ENCODE measurements around the gene C10orf71.

C10orf71 gene

GRCh38 chr10:49361735-49362568 lies 63.0 kb downstream of the C10orf71 start:
- DNase-seq (ENCODE audit: low spot score): no peak

GRCh38 chr10:49362596-49363260 lies 63.8 kb downstream of the C10orf71 start:
- peak; percentile 11 for DNase-seq (ENCODE audit: low spot score)

- DNase-seq (ENCODE audit: low spot score): no peak
These were observed 64.5 kb downstream of the C10orf71 start for GRCh38 chr10:49363309-49364031.

- DNase-seq (ENCODE audit: low spot score): no peak
These were observed 65.1 kb downstream of the C10orf71 start for GRCh38 chr10:49364051-49364450.

- DNase-seq (ENCODE audit: low spot score): no peak
These were observed 65.8 kb downstream of the C10orf71 start for GRCh38 chr10:49364747-49365146.

- no peak for DNase-seq (ENCODE audit: low spot score)
These were observed 66.3 kb downstream of the C10orf71 start for GRCh38 chr10:49365275-49365674.

- DNase-seq (ENCODE audit: low spot score): no peak
These were observed 66.9 kb downstream of the C10orf71 start for GRCh38 chr10:49365675-49366415.

GRCh38 chr10:49366460-49366859 lies 67.5 kb downstream of the C10orf71 start:
- no peak for DNase-seq (ENCODE audit: low spot score)

GRCh38 chr10:49367600-49367999 lies 68.6 kb downstream of the C10orf71 start:
- DNase-seq (ENCODE audit: low spot score): no peak

- no peak for DNase-seq (ENCODE audit: low spot score)
These were observed 69.3 kb downstream of the C10orf71 start for GRCh38 chr10:49368256-49368655.

GRCh38 chr10:49369216-49370162 lies 70.5 kb downstream of the C10orf71 start:
- DNase-seq (ENCODE audit: low spot score): no peak

- DNase-seq (ENCODE audit: low spot score): no peak
These were observed 71.5 kb downstream of the C10orf71 start for GRCh38 chr10:49370326-49371100.

- no peak for DNase-seq (ENCODE audit: low spot score)
These were observed 73.0 kb downstream of the C10orf71 start for GRCh38 chr10:49371967-49372366.

GRCh38 chr10:49373361-49373760 lies 74.4 kb downstream of the C10orf71 start:
- no peak for DNase-seq (ENCODE audit: low spot score)

GRCh38 chr10:49374740-49375139 lies 75.8 kb downstream of the C10orf71 start:
- no peak for DNase-seq (ENCODE audit: low spot score)

GRCh38 chr10:49375611-49376010 lies 76.6 kb downstream of the C10orf71 start:
- DNase-seq (ENCODE audit: low spot score): no peak

Data from LoVo (cell line).